ENCODE results near the gene ADRM1. TPM values are rescaled to one million over a fixed set of nuclear protein-coding genes. Genes with fewer than 3 reads are reported as not detected.

The ADRM1 gene
- total RNA-seq, 1 donor from 2014 or later, result 87.2 TPM

- Mint-ChIP-seq H3K27me3 (ENCODE audit: low read depth) (no peaks in the 10 kb centered on the region), H3K9me3 (ENCODE audit: low read depth) (no peaks in the 10 kb centered on the region), H3K27ac (ENCODE audit: unreplicated experiment) (no peak overlapping the region), H3K4me1 (ENCODE audit: low read depth) (no peaks in the 10 kb centered on the region), H3K36me3 (ENCODE audit: low read depth) (peaks cover 46% of the 10 kb centered on the region), H3K4me3 (ENCODE audit: unreplicated experiment) (no peak overlapping the region)
- TF ChIP-seq CTCF (IDR thresholded peaks at IDR 0.05), result no peak
- DNase-seq (ENCODE audit: low spot score), result no peak
Observed at GRCh38 chr20:62277253-62277652, 25.5 kb upstream of the ADRM1 start.

GRCh38 chr20:62280303-62280702 lies 22.5 kb upstream of the ADRM1 start:
- no peak for TF ChIP-seq CTCF (IDR thresholded peaks at IDR 0.05)
- peaks cover 33% of the 10 kb centered on the region for H3K36me3 Mint-ChIP-seq (ENCODE audit: low read depth)
- H3K4me1 Mint-ChIP-seq (ENCODE audit: low read depth), result no peaks in the 10 kb centered on the region
- no peak for DNase-seq (ENCODE audit: low spot score)
- no peak overlapping the region for H3K27ac Mint-ChIP-seq (ENCODE audit: unreplicated experiment)
- no peaks in the 10 kb centered on the region for H3K9me3 Mint-ChIP-seq (ENCODE audit: low read depth)
- no peaks in the 10 kb centered on the region for H3K27me3 Mint-ChIP-seq (ENCODE audit: low read depth)
- H3K4me3 Mint-ChIP-seq (ENCODE audit: unreplicated experiment), result no peak overlapping the region

- TF ChIP-seq CTCF (IDR thresholded peaks at IDR 0.05), result no peak
- H3K4me3 Mint-ChIP-seq (ENCODE audit: unreplicated experiment), result no peak overlapping the region
Observed at GRCh38 chr20:62281161-62281933, 21.4 kb upstream of the ADRM1 start.

GRCh38 chr20:62282103-62282502 lies 20.7 kb upstream of the ADRM1 start:
- no peak for TF ChIP-seq CTCF (IDR thresholded peaks at IDR 0.05)
- H3K4me1 Mint-ChIP-seq (ENCODE audit: low read depth), result no peaks in the 10 kb centered on the region
- no peak for DNase-seq (ENCODE audit: low spot score)
- no peaks in the 10 kb centered on the region for H3K27me3 Mint-ChIP-seq (ENCODE audit: low read depth)
- no peak overlapping the region for H3K27ac Mint-ChIP-seq (ENCODE audit: unreplicated experiment)
- peaks cover 30% of the 10 kb centered on the region for H3K36me3 Mint-ChIP-seq (ENCODE audit: low read depth)
- H3K4me3 Mint-ChIP-seq (ENCODE audit: unreplicated experiment), result no peak overlapping the region
- no peaks in the 10 kb centered on the region for H3K9me3 Mint-ChIP-seq (ENCODE audit: low read depth)

More at GRCh38 chr20:62281161-62281933, 21.4 kb upstream of the ADRM1 start:
- H3K27me3 Mint-ChIP-seq (ENCODE audit: low read depth), result no peaks in the 10 kb centered on the region
- H3K36me3 Mint-ChIP-seq (ENCODE audit: low read depth), result peaks cover 29% of the 10 kb centered on the region
- H3K9me3 Mint-ChIP-seq (ENCODE audit: low read depth), result no peaks in the 10 kb centered on the region
- no peak for DNase-seq (ENCODE audit: low spot score)
- H3K4me1 Mint-ChIP-seq (ENCODE audit: low read depth), result no peaks in the 10 kb centered on the region
- no peak overlapping the region for H3K27ac Mint-ChIP-seq (ENCODE audit: unreplicated experiment)

- Mint-ChIP-seq H3K27me3 (ENCODE audit: low read depth) (no peaks in the 10 kb centered on the region), H3K36me3 (ENCODE audit: low read depth) (peaks cover 29% of the 10 kb centered on the region), H3K9me3 (ENCODE audit: low read depth) (no peaks in the 10 kb centered on the region), H3K27ac (ENCODE audit: unreplicated experiment) (no peak overlapping the region), H3K4me1 (ENCODE audit: low read depth) (no peaks in the 10 kb centered on the region), H3K4me3 (ENCODE audit: unreplicated experiment) (no peak overlapping the region)
- no peak for DNase-seq (ENCODE audit: low spot score)
- TF ChIP-seq CTCF (IDR thresholded peaks at IDR 0.05), result no peak
Observed at GRCh38 chr20:62282877-62283503, 19.8 kb upstream of the ADRM1 start.

All from chondrocyte (in vitro differentiated cells).